H54 (cell line): ENCODE measurements around the gene CEMP1.
"Not testable (repeated sequence)": the region's sequence is repeated elsewhere in the genome, so short reads cannot be mapped to it uniquely, and the experiment has no call there.

Source experiments
- DNase-seq: peaks from one replicate; pipeline ENCODE4 v3.0.0; 2011; ENCODE audit warnings: low spot score, mixed read lengths; ENCODE audit not compliant: insufficient read length
- FAIRE-seq: peaks from 3 replicates; lab custom pipeline; 2011; peaks lifted over from hg19 to GRCh38; lab: Jason Lieb, UNC
- POLR2A ChIP-seq: IDR thresholded peaks from 2 replicates; pipeline ENCODE4 v1.6.1; 2011; ENCODE audit warnings: low read depth, mild to moderate bottlenecking, low read length

CEMP1 gene

GRCh38 chr16:2531371-2531695 lies at the start of gene CEMP1:
TSS of gene CEMP1 (minus strand) at chr16:2531408. CDS start at chr16:2531073, 335 bp downstream.
- DNase-seq: no peak
- no peak for TF ChIP-seq POLR2A
- FAIRE-seq: no peak

DNA sequence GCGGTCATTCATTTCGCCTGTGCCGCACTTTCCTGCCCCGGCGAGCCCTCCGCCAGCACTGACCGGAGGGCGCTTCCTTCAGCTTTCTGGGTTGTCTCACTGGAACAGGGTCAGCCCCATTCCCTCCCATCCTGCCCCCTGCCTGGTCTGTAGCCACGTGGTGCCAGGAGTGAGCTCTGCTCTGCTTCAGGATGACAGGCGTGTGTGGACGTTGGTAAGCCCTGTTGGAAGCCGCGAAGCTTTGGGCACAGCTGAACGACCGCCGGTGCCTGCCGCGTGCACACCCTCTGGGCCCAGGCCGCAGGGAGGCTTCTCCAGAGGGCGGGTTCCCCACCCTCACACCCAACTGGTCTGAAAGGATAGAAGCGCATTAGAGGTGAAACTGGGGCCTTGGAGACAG lies 49.6 kb upstream of the CEMP1 start:
- FAIRE-seq, DNase-seq: not testable (repeated sequence)

DNA sequence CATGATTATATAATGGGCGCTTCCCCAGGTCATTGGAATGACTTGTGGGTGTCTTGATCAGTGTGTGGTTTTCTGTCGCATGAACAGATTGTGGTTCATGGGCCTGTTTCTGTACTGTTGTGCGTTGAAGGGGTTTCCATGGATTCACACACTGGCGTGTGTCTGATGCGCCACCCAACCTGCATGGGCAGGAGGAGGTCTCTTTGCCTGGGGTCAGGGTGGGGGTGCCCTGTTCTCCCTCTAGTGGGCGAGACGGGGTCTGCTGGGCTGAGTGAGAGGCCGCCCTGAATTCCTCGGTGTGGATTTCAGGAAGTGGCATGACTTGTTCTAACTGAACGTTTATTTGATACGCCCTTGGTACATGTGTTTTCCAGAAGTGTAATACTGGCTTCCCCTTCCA lies 48.9 kb upstream of the CEMP1 start:
- not testable (repeated sequence) for FAIRE-seq

DNA sequence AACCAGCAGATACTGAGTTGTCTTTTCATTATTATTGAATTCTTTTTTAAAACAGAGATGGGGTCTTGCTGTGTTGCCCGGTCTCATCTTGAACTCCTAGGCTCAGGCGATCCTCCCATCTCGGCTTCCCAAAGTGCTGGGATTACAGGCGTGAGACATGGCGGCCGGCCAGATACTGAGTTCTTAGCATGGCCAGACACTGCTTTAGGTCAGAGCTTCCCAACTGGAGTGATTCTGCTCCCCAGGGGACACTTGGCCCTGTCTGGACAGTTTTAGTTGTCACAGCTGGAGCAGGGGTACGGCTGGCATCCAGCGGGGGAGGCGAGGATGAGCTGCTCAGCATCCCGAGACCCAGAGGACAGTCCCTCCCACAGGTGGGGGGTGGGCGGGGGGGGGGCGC lies 47.7 kb upstream of the CEMP1 start:
- not testable (repeated sequence) for DNase-seq, FAIRE-seq

More for the DNA sequence above, 48.9 kb upstream of the CEMP1 start:
- DNase-seq: not testable (repeated sequence)

- not testable (repeated sequence) for FAIRE-seq, DNase-seq
These were observed 45.8 kb upstream of the CEMP1 start for GRCh38 chr16:2577044-2577443.

GRCh38 chr16:2575839-2576238 lies 44.6 kb upstream of the CEMP1 start:
- FAIRE-seq: not testable (repeated sequence)

GRCh38 chr16:2572704-2573103 lies 41.5 kb upstream of the CEMP1 start:
- DNase-seq, FAIRE-seq: not testable (repeated sequence)

More at GRCh38 chr16:2575839-2576238, 44.6 kb upstream of the CEMP1 start:
- not testable (repeated sequence) for DNase-seq

- not testable (repeated sequence) for FAIRE-seq, DNase-seq
These were observed 37.4 kb upstream of the CEMP1 start for GRCh38 chr16:2568573-2568972.

DNA sequence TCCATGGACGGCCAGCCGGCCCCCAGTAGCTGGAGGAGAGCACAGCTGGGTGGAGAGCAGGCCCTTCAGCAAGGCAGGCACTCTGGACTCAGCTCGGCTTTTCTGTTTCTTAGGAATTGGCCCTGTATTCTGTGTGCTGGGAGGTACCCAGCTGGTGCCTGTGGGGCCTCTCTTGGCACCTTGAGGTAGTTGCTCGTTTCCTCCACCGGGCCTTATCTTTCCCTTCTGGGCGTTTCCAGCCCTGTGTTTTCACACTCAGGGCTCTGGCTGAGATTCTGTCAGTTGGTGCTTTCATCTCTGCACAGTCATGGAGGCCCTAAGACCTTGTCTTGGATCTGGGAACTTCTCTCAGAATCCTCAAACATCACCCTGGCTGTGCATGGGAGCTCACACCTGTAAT lies 36.3 kb upstream of the CEMP1 start:
- not testable (repeated sequence) for DNase-seq, FAIRE-seq

DNA sequence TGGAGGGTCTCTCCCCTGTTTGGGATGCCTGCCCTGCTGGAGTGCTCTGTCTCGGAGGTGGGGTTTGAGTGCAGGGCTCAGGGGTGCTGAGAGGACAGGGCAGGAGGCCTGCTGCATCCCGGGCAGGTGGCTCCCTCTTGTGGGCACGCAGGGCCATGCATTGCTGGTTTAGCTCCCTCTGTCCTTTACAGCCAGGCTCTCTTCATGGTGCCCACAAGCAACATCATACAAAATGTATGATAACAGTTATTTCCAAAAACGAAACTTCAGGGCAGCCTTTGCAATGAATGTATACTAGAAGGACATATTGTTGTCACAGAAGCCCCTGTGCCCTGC lies 29.6 kb upstream of the CEMP1 start:
- DNase-seq: not testable (repeated sequence)
- peak; percentile 60 for FAIRE-seq

DNA sequence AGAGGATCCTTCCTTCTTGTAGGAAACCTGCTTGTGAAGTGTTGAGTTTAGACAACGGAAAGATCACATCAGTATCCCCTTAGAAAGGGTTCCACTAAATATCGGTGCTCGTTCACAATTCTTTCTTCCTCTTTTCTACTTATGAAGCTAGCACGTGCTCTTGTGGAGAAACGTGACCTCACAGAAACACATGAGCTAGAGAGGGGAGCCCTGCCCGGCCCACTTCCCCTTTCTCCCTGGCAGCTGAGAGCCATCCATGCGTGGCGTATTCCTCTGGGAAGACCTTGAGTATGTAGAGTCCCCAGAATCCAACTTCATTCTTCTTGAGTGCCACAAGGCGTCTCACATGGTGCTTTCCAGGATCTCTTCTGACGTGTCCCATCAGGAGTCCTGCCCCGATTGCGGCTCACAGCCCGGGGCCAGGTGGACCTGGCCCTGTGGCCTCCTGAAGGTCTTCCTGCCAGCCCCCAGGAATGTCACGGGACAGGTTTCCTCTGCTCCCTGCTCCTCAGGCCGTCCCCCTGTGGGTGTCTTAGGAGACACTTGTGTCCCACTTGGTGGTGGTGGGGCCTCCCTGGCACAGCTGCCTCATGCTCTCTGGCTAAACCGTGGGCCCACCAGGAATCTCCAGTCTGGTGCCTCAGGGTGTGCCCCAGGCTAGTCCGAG lies 29.1 kb upstream of the CEMP1 start:
- FAIRE-seq, DNase-seq: not testable (repeated sequence)

DNA sequence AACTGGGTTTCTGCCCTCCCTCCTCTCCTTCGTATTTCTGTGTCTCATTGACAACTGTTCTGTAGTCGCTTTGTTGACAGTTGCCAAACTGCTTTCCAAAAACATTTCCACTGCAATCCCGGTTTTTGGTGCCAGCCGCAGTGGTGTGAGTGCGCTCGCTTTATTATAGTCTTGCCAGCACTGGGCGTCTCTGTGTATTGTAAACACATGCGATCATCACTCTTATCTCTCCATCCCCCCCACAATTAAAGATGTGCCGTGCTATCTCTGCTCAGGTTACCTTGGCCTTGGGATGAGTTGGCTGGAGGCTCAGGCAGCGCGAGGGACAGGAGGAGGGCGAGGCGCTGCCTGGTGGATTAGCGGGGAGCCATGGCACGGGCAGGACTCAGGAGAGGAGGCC lies 25.9 kb upstream of the CEMP1 start:
- DNase-seq, FAIRE-seq: not testable (repeated sequence)

- not testable (repeated sequence) for DNase-seq, FAIRE-seq
These were observed 23.7 kb upstream of the CEMP1 start for GRCh38 chr16:2554709-2555425.

GRCh38 chr16:2551420-2551889 lies 20.2 kb upstream of the CEMP1 start:
- not testable (repeated sequence) for FAIRE-seq, DNase-seq

GRCh38 chr16:2550283-2550878 lies 19.2 kb upstream of the CEMP1 start:
- not testable (repeated sequence) for FAIRE-seq, DNase-seq

DNA sequence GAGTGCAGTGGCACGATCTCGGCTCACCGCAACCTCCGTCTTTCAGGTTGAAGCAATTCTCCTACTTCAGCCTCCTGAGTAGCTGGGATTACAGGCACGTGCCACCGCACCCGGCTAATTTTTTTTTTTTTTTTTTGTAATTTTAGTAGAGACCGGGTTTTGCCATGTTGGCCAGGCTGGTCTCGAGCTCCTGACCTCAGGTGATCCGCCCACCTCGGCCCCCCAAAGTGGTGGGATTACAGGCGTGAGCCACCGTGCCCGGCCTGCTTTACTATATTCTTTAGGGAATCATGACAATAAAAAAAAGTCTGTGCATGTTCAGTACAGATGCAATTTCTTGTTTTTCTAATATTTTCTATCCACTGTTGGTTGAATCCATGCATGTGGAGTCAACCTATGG lies 12.6 kb upstream of the CEMP1 start:
- FAIRE-seq, DNase-seq: not testable (repeated sequence)

- FAIRE-seq, DNase-seq: not testable (repeated sequence)
These were observed 10.2 kb upstream of the CEMP1 start for GRCh38 chr16:2541409-2541808.

GRCh38 chr16:2540912-2541311 lies 9.7 kb upstream of the CEMP1 start:
- not testable (repeated sequence) for FAIRE-seq, DNase-seq

GRCh38 chr16:2539845-2540458 lies 8.7 kb upstream of the CEMP1 start:
- FAIRE-seq: not testable (repeated sequence)

More at GRCh38 chr16:2539845-2540458, 8.7 kb upstream of the CEMP1 start:
- not testable (repeated sequence) for DNase-seq
